ENCODE measurements around the gene RPS6KA2.
A peak's percentile ranks its signal among the peaks of the same experiment; 100 is the strongest.
"Not testable (repeated sequence)": the region's sequence is repeated elsewhere in the genome, so short reads cannot be mapped to it uniquely, and the experiment has no call there.

Gene RPS6KA2

DNA sequence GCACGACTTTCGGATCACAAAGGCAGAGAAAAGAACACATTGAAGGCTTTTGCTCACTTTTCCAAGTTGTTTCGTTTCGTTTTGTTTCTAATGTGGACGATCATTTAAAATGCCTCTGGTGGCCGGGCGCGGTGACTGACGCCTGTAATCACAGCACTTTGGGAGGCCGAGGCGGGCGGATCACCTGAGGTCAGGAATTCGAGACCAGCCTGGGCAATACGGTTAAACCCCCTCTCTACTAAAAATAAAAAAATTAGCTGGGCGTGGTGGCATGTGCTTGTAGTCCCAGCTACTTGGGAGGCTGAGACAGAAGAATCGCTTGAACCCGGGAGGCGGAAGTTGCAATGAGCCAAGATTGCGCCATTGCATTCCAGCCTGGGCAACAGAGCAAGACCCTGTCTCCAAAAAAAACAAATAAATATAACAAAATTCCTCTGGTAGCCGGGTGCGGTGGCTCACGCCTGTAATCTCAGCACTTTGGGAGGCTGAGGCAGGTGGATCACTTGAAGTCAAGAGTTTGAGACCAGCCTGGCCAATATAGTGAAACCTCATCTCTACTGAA, 243.2 kb downstream of the RPS6KA2 start:
- DNase-seq: peak; percentile 74

DNA sequence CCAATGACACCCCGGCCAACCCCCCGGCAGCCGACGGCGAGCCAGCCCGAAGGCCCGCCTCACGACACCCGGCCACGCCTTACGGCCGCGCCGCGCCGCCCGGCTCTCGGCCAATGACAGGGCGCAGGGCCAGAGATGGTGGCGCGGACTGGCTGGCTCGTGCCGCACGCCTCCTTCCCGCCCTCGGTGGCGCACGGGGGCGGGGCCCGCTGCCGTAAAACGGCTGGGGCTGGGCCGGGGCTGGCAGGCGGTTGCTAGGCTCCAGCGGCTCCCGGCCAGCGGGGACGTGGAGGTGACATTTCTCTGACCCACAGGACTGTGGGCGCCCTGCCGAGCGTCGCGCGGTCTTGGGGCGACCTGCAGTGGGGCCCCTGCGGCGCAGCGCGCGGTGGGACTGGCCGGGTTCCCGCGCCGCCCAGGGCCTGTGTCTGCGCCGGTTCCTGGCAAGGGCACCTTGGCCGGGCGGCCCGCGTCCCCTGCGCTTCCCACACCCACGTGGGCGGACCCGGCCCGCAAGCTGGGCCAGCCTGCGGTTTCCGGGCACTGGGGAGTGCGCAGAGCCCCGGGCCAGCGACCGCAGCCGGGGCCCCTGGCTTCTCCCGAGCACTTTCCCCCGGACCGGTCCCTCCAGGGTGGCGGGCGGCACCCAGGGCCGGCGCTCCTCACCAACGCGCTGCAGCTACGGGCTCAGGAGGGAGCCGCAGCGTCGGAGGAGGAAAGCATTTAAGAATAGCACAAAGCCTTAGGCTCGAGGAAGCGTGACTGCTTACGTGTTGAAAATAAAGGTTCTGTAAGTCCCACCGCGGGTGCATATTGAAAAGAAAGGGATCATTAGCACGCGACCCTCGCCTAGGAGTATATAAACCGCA, 243.9 kb downstream of the RPS6KA2 start, which contains the start of gene MPC1:
TSS of gene MPC1 (minus strand) at position 8 of the 869 bp plus-strand sequence. CDS start 64 bp downstream, outside the sequence.
- DNase-seq: peak; percentile 98

DNA sequence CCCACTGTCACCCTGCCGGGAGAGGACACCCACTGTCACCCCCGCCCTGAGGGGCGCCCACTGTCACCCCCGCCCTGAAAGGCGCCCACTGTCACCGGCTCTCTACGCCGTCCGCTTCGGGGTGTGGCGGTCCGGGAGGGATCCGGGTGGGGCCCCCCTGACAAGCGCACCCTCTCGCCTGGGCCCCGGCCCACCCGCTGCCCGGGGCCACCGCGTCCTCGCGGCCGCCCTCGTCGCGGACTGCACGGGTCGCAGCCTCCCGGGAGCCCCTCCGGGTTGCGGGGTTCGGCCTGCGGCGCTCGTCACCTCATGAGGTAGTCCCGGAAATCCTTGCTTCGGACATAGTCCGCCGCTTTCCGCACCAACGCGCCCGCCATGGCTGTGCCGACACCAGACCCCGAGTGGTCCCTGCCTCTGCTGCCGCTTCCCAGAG, 244.5 kb downstream of the RPS6KA2 start:
- DNase-seq: no peak

DNA sequence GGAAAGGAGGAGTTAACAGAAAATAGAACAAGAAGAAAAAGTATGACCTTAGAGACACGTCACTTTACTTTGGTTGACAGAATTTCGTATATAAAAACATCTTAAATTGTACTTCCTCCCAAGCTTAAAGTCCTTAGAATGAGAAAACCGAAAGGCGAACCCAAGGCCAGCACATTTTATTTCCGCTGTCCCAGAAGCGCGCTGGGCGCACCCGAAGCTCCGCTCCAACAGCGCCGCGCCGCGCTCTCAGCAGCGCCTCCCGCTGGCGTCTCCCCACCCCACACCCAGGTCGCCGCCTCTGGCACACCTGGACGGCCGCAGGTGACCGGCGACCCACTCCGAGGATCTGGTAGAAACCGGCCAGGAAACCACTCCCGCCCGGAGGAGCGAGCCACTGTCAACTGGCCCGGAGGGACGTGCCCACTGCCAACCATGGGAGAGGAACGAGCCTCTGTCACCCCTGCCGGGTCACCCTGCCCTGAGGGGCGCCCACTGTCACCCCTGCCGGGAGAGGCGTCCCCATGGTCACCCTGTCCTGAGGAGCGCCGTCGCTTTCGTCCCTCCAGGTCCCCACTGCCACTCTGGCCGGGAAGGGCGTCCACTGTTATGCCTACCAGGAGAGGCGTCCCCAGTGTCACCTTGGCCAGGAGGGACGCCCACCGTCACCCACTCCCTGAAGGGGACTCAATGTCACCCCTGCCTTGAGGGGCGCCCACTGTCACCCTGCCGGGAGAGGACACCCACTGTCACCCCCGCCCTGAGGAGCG, 245.1 kb downstream of the RPS6KA2 start:
- DNase-seq: peak; percentile 89

DNA sequence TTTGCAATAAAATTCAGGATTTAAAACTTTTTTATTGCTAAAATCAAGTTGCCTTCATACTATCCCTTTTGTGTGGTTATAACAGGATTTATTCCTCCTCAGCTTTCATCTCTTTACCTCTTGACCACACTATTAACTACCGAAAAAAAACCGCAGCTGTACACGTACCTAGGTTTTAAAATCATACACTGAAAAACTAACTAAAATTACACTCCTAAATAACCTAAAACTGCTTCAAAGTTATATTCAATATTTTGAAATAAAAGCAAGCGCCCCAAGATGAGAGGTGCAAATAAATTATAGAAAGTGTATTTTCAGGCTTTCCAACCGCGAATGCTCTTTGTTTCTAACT, 245.7 kb downstream of the RPS6KA2 start:
- peak; percentile 53 for DNase-seq

DNA sequence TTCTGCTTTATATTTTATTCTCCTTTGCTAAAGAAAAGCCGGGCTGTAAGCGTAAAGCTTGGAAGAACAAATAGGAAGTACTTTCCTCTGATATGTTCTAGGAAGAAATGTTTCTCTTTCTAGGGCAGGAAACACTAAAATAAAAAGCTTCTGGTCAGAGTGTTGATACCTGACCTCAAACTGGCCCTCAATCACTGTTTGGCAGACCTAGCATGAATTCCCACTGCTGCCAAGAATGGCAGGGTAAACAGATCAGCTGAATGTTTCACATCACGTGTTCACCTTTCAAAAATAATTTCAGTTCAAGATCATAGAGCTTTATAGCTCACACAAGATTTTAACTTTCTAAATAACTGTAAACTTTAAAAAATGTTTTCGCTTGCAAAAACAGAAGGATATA, 247.3 kb downstream of the RPS6KA2 start:
- DNase-seq: no peak

DNA sequence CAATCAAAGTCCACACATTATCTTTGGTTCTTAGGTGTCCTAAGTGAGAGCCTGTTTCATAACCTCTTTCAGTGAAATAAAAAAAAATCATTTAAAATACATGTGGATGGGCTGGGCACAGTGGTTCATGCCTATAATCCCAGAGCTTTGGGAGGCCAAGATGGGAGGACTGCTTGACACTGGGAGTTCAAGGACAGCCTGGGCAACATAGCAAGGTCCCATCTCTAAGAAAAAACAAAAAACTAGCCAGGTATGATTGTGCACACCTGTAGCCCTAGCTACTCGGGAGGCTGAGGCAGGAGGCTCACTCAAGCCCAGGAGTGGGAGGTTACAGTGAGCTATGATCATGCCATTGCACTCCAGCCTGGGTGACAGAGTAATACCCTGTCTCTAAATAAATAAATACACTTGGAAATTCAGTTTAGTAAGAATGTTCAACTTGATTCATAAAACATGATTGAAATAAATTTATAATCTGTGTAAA, 247.9 kb downstream of the RPS6KA2 start:
- no peak for DNase-seq

DNA sequence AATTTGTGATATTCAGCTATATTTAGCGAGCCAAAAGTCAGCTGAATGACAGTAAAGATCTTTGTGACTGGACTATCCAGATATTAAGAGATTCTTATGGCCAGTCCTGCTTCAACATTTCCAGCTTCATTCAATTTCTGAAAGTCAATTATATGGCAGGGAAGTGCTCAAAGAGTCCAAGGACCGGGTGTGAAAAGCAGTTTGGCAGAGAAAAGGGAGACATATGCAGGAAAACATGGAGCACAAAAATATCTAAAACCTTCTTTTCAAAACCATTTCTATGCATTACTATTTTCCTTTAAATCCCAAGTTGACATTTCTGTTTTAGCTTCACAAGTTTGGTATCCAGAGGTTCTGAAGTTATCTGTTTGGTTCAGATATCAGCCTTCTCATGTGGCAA, 249.3 kb downstream of the RPS6KA2 start:
- no peak for DNase-seq

DNA sequence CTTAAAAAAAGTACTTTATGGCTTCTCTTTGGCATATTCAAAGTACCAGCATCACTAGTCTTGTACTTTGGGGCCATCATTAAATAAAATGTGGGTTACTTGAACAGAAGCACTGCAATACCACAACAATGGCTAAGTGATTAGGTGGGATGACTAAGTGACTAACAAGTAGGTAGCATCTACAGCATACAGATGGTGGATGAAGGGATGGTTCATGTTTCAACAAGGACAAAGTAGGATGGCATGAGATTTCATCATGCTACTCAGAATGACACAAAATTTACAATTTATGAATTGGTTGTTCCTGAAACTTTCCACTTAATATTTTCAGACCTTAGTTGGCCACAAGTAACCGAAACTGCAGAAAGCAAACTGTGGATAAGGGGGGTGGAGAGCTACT, 252.0 kb downstream of the RPS6KA2 start:
- no peak for DNase-seq

DNA sequence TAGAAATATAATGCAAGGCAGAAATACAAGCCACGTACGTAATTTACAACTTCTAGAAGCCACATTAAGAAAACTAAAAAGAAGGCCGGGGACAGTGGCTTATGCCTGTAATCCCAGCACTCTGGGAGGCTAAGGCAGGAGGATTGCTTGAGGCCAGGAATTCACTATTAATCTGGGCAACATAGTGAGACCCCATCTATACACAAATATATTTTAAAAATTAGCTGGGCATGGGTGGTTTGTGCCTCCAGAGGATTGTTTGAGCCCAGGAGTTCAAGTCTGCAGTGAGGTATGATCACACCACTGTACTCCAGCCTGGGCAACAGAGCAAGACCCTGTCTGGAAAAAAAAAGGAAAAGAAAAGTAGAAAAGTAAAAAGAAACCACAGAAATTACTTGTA, 256.6 kb downstream of the RPS6KA2 start:
- DNase-seq: no peak

DNA sequence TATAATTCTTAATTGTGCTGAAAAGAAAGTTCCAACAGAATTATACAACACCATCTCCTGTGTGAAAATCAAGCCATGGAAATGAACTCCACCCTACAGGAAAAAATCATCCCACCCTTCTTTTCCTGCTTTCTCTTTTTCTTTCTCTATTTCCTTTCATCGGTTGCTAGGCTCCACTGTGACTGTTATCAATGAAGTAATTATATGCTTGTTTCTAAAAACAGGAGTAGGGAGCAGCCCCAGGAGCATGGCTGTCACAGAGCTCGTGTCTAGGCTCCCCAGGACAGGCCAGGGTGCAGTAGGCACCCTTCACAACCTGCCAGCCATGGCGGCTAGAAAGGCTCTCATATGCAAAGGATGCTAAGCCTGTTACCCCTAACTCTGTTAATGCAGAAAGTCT, 257.3 kb downstream of the RPS6KA2 start:
- no peak for DNase-seq

DNA sequence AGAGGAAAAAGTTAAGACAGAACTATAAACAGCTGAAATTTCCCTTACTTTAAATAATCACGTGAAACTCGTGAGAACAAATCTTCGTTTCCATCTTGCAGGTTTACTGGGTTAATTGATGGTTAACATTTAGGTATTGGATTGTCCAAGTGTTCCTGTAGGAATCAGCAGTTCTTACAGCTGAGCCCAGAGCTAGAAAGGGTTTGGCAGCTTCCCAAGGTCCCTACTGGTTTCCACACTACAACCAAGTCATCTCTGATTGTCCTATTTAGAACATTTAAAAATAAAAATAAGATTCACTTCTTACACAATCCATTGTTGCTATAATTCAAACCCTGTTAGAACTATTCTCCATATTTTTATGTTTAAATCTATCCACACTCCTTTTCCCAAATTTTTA, 260.1 kb downstream of the RPS6KA2 start:
- no peak for DNase-seq

DNA sequence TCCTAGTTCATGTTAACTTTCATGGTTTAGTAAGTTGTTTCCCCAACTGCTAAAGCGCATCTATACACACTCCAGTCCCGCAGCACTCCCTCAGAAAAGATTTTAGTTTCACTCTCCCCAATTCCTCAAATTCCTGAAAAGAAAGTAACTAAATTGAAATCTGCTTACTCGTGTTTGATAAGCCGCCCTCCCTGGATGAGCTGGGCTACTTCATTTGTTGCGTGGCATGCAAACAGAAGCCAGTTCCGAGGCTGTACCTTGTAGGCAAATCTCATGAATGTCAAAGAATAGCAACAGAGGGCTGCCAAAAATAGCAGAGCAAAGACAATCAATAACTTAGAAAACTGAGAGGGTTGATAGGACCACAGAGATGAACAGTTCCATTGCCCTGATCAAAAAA, 261.2 kb downstream of the RPS6KA2 start:
- DNase-seq: no peak

DNA sequence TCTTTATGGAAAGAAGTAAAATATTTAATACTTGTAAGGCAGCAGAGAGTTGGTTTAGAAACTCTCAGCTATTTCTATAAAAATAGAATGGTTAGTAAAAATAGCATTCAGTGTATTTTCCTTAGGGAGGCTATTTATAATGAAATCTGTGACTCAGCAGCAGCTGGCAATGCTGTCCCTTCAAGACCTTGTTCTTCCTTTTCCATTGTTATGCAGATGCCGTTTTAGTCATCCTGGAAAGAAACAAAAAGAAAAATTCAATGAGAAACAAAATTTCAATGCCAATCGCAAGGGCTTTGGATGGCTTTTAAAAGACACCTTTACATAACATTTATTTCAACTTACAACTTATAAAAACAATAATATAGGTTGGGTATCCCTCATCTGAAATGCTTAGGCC, 261.8 kb downstream of the RPS6KA2 start:
- no peak for DNase-seq

DNA sequence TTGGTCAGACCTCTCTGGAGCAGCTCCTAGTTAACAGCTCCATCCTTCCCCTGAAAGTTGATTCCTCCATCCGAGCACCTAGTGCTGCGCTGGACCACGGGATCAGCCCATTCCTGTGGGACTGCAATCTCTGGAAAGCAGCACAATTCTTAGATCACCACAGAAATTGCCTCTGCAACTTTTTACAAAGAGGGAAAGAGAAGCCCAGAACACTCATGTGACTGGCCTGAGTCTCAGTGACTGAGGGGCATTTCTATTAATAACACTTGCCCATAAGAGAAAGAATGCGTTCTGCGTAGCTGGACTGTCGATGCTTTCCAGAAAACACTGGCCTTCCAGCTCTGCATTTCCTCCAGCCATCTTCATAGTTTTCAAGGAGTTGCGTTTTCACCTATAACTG, 262.6 kb downstream of the RPS6KA2 start:
- no peak for DNase-seq

DNA sequence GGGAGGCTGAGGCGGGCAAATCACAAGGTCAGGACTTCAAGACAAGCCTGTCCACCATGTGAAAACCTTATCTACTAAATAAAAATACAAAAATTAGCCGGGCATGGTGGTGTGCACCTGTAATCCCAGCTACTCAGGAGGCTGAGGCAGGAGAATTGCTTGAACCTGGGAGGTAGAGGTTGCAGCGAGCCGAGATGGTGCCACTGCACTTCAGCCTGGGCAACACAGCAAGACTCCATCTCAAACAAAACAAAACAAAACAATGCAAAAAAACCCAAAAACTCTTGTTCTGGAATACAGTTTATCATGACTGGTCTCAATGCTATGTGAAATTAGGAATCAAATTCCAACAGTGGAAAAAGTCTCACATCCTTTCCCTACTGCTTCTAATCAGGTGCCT, 264.6 kb downstream of the RPS6KA2 start:
- DNase-seq: not testable (repeated sequence)

DNA sequence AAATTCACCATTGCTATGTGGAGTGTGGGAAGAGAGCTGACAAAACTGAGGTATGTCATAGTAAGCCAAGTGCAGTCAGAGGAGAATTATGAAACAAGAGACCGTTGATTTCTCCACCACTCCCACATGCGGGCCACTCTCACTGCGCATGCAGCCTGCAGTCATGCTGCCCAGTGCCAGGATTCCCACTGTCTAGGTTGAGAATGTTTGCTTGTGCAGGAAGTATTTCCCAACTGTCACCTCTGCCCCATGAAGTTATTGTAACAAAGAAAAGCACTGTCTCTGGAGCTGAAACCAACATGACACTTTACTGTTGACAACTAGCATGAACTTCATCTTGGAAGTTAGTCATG, 266.0 kb downstream of the RPS6KA2 start:
- DNase-seq: no peak

DNA sequence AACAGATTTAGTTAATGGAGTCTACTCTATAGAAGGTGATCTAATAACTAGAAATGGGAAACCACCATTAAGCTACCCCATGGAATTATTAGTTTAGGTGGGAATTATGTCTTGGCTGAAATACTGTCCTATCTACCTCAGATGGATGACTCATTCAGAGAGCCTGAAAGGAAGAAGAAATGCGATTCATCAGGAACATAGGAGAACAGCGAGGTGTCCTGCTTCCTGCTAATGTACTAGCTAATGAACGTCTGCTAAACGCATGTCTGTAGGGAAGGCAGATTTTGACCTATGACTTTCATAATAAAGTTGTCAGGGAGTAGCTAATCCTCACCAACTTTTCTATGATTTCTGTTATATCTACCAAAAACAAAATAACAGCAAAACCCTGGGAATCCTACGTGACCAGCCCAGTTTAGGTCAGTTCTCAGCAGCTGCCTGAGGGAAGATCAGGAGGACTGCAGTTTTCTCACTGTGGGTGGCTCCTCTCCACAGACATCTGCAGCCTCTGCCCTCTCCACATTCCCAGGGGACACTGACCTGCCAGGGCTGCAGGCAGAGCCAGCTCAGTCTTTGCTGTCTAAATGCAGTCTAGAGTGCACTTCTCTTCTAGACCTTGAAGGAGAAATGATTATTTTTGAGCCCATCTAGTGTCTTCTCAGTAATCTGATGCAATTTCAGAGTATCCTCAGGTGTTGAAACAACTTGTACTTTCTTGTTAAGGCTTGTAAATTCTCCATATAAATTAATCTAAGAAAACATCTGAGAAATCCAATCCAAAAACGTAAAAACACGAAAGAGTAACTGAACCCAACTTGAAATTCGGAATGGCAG, 266.6 kb downstream of the RPS6KA2 start:
- no peak for DNase-seq
